Cerebellar cortex (tissue), 1 donor: ENCODE measurements around the gene ABCG1.

ENCODE experiments used
- DNase-seq: peaks from one replicate; pipeline ENCODE4 v3.0.0-alpha.2; 2015; ENCODE audit warnings: low spot score

Gene ABCG1

GRCh38 chr21:42214081-42214750 is 4.7 kb upstream of the ABCG1 start:
- no peak for DNase-seq

- no peak for DNase-seq
These were observed 4.0 kb upstream of the ABCG1 start for GRCh38 chr21:42214921-42215320.

GRCh38 chr21:42215942-42216725 is 2.8 kb upstream of the ABCG1 start:
- no peak for DNase-seq

- peak; percentile 7 for DNase-seq
These were observed 2.0 kb upstream of the ABCG1 start for GRCh38 chr21:42216726-42217572.

- no peak for DNase-seq
These were observed 732 bp downstream of the ABCG1 start for GRCh38 chr21:42219606-42220137.

GRCh38 chr21:42220138-42220701 is 1.3 kb downstream of the ABCG1 start:
- DNase-seq, result peak; percentile 98

- DNase-seq, result peak; percentile 40
These were observed 2.8 kb downstream of the ABCG1 start for GRCh38 chr21:42221581-42222345.

- no peak for DNase-seq
These were observed 3.4 kb downstream of the ABCG1 start for GRCh38 chr21:42222386-42222785.

GRCh38 chr21:42222821-42223390 is 4.0 kb downstream of the ABCG1 start:
- no peak for DNase-seq

- DNase-seq, result no peak
These were observed 5.1 kb downstream of the ABCG1 start for GRCh38 chr21:42223826-42224575.

- DNase-seq, result no peak
These were observed 6.1 kb downstream of the ABCG1 start for GRCh38 chr21:42225042-42225441.

GRCh38 chr21:42225571-42226155 is 6.7 kb downstream of the ABCG1 start:
- no peak for DNase-seq

- no peak for DNase-seq
These were observed 7.7 kb downstream of the ABCG1 start for GRCh38 chr21:42226626-42227025.

- DNase-seq, result no peak
These were observed 9.2 kb downstream of the ABCG1 start for GRCh38 chr21:42227909-42228708.

- no peak for DNase-seq
These were observed 9.8 kb downstream of the ABCG1 start for GRCh38 chr21:42228709-42229220.

- DNase-seq, result no peak
These were observed 10.7 kb downstream of the ABCG1 start for GRCh38 chr21:42229676-42230075.

GRCh38 chr21:42230178-42230577 is 11.2 kb downstream of the ABCG1 start:
- DNase-seq, result no peak

GRCh38 chr21:42230636-42231035 is 11.7 kb downstream of the ABCG1 start:
- DNase-seq, result no peak

GRCh38 chr21:42231756-42232155 is 12.8 kb downstream of the ABCG1 start:
- DNase-seq, result no peak
